Naive thymus-derived CD8-positive, alpha-beta T cell (primary cell): ENCODE results near the gene TM9SF3. TPM values are rescaled to one million over a fixed set of nuclear protein-coding genes. Genes with fewer than 3 reads are reported as not detected.
"Not testable (repeated sequence)": the region's sequence is repeated elsewhere in the genome, so short reads cannot be mapped to it uniquely, and the experiment has no call there.

Experiments used
- ATAC-seq, 2 donors: fragments of 150-1000 bp; cut with Tn5 transposase in 1 of 2; sonication (Bioruptor Pico), chemical (Tn5 transposase) in 1 of 2; 1 replicate in 1 of 2; 2 replicates in 1 of 2; pipeline ENCODE4 v1.10.0; 2021; ENCODE audit warnings: mild to moderate bottlenecking in 2 of 2, moderate library complexity in 2 of 2
- POLR2A ChIA-PET: fragments of 350-600 bp; sonication (Branson Sonifier 250); formaldehyde crosslinking; loops from one replicate; lab custom pipeline; 2021; ENCODE audit warnings: antibody characterized with exemption; lab: Charles Lee
- DNase-seq, 10 donors: peaks; one replicate each; pipeline versions ENCODE4 v3.0.0 to v3.0.0-alpha.2; 2020 to 2022
- H3K27ac Mint-ChIP-seq, 10 donors: one replicate each; pipeline ENCODE4 v1.8.0; 2020 to 2022; ENCODE audit warnings: mild to moderate bottlenecking in 10 of 10, mixed read lengths in 10 of 10, moderate library complexity in 4 of 10, inconsistent platforms in 1 of 10
- H3K27me3 Mint-ChIP-seq, 5 donors: one replicate each; pipeline ENCODE4 v1.8.0; 2021 to 2022; ENCODE audit warnings: mixed read lengths in 5 of 5
- H3K36me3 Mint-ChIP-seq, 3 donors: one replicate each; pipeline ENCODE4 v1.8.0; 2020 to 2022; ENCODE audit warnings: mixed read lengths in 3 of 3, mild to moderate bottlenecking in 2 of 3, inconsistent platforms in 1 of 3
- H3K4me1 Mint-ChIP-seq, 4 donors: one replicate each; pipeline ENCODE4 v1.8.0; 2021 to 2022; ENCODE audit warnings: mixed read lengths in 4 of 4
- H3K4me3 Mint-ChIP-seq, 10 donors: one replicate each; pipeline ENCODE4 v1.8.0; 2020 to 2022; ENCODE audit warnings: mild to moderate bottlenecking in 10 of 10, mixed read lengths in 10 of 10, moderate library complexity in 6 of 10, inconsistent platforms in 1 of 10
- H3K9me3 Mint-ChIP-seq, 9 donors: one replicate each; pipeline ENCODE4 v1.8.0; 2020 to 2022; ENCODE audit warnings: mixed read lengths in 9 of 9, mild to moderate bottlenecking in 3 of 9, inconsistent platforms in 1 of 9, moderate library complexity in 1 of 9
- polyA plus RNA-seq, 3 donors: library from polyadenylated mRNA; unstranded; fragments of 300-500 nt; fragmentation: Illumina TruSeq; gene quantifications; one replicate each; pipeline ENCODE4 v1.2.3, GENCODE V29; 2021
- total RNA-seq, 8 experiments: library from RNA in 2 of 8; stranded (reverse) in 2 of 8; gene quantifications; one replicate each; pipeline ENCODE4 v1.2.3 and lab custom pipeline; 2021 to 2026

Gene TM9SF3
- total and polyA plus RNA-seq, 5 experiments from 2014 or later: 61.8 to 81.3 (median 71.2) TPM

- POLR2A ChIA-PET: interaction anchor here (0.6 kb wide), 1 partner anchor 10 kb away, joined by 3 read pairs; no protein-coding TSS in a partner anchor
- Mint-ChIP-seq H3K9me3 (peaks cover 0 to 9% (median 0%) of the 10 kb centered on the region in 9 donors), H3K4me1 (peaks cover 33 to 83% (median 77%) of the 10 kb centered on the region in 4 donors), H3K36me3 (peaks cover 16 to 52% (median 41%) of the 10 kb centered on the region in 3 donors), H3K4me3 (peak overlapping the region in 5 of 10 donors; percentile 1 to 49 (median 42)), H3K27me3 (no peaks in the 10 kb centered on the region), H3K27ac (peak overlapping the region in 4 of 10 donors; percentile 16 to 45 (median 19))
- DNase-seq: no peak
- ATAC-seq: no peak
Observed at GRCh38 chr10:96577069-96577468, 9.7 kb downstream of the TM9SF3 start.

GRCh38 chr10:96576277-96576980, 10.4 kb downstream of the TM9SF3 start:
- POLR2A ChIA-PET: no interaction called here
- ATAC-seq: no peak
- Mint-ChIP-seq H3K27ac (peak overlapping the region in 5 of 10 donors; percentile 16 to 62 (median 45)), H3K9me3 (peaks cover 0 to 9% (median 0%) of the 10 kb centered on the region in 9 donors), H3K4me3 (peak overlapping the region in 6 of 10 donors; percentile 1 to 49 (median 39)), H3K4me1 (peaks cover 33 to 83% (median 77%) of the 10 kb centered on the region in 4 donors), H3K36me3 (peaks cover 19 to 59% (median 43%) of the 10 kb centered on the region in 3 donors), H3K27me3 (no peaks in the 10 kb centered on the region)
- no peak for DNase-seq

GRCh38 chr10:96574564-96574963, 12.2 kb downstream of the TM9SF3 start:
- H3K9me3 Mint-ChIP-seq, POLR2A ChIA-PET, H3K27ac Mint-ChIP-seq, ATAC-seq, H3K27me3 Mint-ChIP-seq, DNase-seq: not testable (repeated sequence)
- Mint-ChIP-seq H3K4me1 (peaks cover 31 to 78% (median 74%) of the 10 kb centered on the region in 4 donors), H3K36me3 (peaks cover 17 to 66% (median 40%) of the 10 kb centered on the region in 3 donors), H3K4me3 (peak overlapping the region in 1 of 10 donors; percentile 20)

DNA sequence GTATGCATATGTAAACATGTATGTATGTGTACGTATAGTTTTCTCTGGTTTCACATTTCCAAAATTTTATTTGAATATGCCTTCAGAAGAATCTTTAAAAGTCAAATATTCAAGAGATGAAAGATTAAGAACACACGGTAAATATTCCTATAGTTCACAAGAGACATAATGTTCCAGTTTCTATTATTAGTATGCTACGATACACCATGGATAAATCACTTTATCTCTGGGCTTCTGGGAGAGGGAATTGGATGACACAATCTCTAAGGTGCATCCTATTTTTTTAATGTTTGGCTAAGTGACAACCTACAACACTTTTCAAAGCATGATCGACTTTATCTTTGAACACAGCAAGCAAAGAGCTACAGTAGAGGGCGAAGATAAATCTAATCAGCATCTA, 13.8 kb downstream of the TM9SF3 start:
- Mint-ChIP-seq H3K9me3 (no peaks in the 10 kb centered on the region), H3K27me3 (no peaks in the 10 kb centered on the region), H3K4me1 (peaks cover 32 to 78% (median 74%) of the 10 kb centered on the region in 4 donors), H3K4me3 (no peak overlapping the region), H3K27ac (no peak overlapping the region), H3K36me3 (peaks cover 17 to 76% (median 39%) of the 10 kb centered on the region in 3 donors)
- ATAC-seq: no peak
- POLR2A ChIA-PET: no interaction called here
- DNase-seq: no peak

DNA sequence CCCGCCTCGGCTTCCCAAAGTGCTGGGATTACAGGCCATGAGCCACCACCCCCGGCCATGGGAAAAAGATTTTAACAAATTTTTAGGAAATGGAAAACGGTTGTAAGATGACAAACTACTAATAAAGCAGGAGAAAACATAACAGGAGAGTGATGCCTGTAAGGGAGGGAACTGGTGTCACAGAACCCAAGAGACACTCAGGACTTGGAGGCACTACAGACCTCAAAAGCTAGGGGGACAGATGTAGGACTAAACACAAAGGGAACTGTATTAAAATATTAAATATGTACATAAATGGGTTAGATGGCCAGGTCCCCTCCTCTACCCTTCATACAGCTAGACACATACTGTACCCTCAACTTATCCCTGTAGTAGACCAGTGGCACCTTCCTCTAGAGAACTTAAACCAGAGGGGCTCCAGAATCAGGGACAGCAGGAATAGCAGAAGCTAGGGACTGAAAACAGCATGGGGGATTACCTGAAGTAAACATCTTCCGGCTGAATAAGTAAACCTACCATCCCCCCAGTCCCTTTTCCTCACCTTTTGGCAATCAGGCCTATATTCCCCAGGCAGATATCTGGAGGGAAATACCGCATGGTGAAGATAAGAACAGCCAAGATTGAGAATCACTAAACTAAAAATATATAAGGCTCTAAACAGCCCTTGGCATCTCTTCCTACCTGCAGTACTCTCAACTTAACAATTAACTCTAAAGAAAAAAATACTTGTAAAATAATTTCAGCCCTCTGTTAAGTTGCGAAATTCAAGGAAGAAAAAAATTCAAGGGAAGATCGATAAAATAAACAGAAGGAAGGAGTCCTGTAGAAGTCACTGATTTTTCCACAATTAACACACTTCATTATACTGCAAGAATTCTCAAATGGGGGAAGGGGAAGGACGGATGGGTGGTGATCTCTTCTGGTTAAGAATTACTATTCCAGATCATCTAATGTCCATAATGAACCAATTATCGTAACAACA, 15.5 kb downstream of the TM9SF3 start:
- Mint-ChIP-seq H3K36me3 (peaks cover 17 to 86% (median 37%) of the 10 kb centered on the region in 3 donors), H3K9me3 (no peaks in the 10 kb centered on the region), H3K27me3 (no peaks in the 10 kb centered on the region), H3K27ac (peak overlapping the region in 2 of 10 donors; percentile 9 to 23), H3K4me3 (no peak overlapping the region), H3K4me1 (peaks cover 39 to 77% (median 74%) of the 10 kb centered on the region in 4 donors)
- POLR2A ChIA-PET: no interaction called here
- no peak for DNase-seq
- peak in 1 of 2 donors; percentile 16 for ATAC-seq

- no peak for DNase-seq
- no peak overlapping the region for H3K4me3 Mint-ChIP-seq
- no peak overlapping the region for H3K27ac Mint-ChIP-seq
- no peak for ATAC-seq
- H3K9me3 Mint-ChIP-seq: no peaks in the 10 kb centered on the region
- peaks cover 39 to 83% (median 74%) of the 10 kb centered on the region in 4 donors for H3K4me1 Mint-ChIP-seq
- H3K36me3 Mint-ChIP-seq: peaks cover 17 to 87% (median 34%) of the 10 kb centered on the region in 3 donors
- no peaks in the 10 kb centered on the region for H3K27me3 Mint-ChIP-seq
- POLR2A ChIA-PET: no interaction called here
Observed at GRCh38 chr10:96570511-96570910, 16.3 kb downstream of the TM9SF3 start.

- no peak overlapping the region for H3K4me3 Mint-ChIP-seq
- H3K27ac Mint-ChIP-seq: peak overlapping the region in 1 of 10 donors; percentile 37
- peaks cover 31 to 68% (median 60%) of the 10 kb centered on the region in 4 donors for H3K4me1 Mint-ChIP-seq
- DNase-seq (no peak), ATAC-seq (no peak)
- H3K36me3 Mint-ChIP-seq: peaks cover 9 to 85% (median 20%) of the 10 kb centered on the region in 3 donors
- H3K9me3 Mint-ChIP-seq: no peaks in the 10 kb centered on the region
- H3K27me3 Mint-ChIP-seq: no peaks in the 10 kb centered on the region
- POLR2A ChIA-PET: no interaction called here
Observed at GRCh38 chr10:96568402-96568801, 18.4 kb downstream of the TM9SF3 start.

DNA sequence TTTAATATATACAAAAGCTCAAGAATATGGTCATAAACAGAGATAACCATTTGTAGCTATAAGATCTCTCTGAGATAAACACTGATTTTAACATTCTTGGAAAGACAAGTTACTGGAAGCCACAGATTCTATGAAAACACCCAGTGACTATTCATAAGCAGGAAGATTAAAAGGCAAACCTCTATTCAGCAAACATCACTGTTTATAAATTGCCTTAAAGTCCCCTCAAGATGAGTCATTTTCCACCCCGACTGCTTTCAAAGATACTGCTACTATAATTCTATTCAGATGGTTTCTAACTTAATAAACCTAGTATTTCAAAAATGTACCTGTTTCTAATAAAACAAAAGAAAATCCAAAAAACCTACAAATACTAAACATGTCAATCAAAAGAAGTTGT, 21.0 kb downstream of the TM9SF3 start:
- Mint-ChIP-seq H3K27ac (peak overlapping the region in 1 of 10 donors; percentile 75), H3K36me3 (peaks cover under 1 to 82% (median 16%) of the 10 kb centered on the region in 3 donors), H3K9me3 (no peaks in the 10 kb centered on the region), H3K4me3 (no peak overlapping the region), H3K4me1 (peaks cover 24 to 47% (median 42%) of the 10 kb centered on the region in 4 donors), H3K27me3 (no peaks in the 10 kb centered on the region)
- ATAC-seq (no peak), DNase-seq (no peak)
- POLR2A ChIA-PET: no interaction called here

DNA sequence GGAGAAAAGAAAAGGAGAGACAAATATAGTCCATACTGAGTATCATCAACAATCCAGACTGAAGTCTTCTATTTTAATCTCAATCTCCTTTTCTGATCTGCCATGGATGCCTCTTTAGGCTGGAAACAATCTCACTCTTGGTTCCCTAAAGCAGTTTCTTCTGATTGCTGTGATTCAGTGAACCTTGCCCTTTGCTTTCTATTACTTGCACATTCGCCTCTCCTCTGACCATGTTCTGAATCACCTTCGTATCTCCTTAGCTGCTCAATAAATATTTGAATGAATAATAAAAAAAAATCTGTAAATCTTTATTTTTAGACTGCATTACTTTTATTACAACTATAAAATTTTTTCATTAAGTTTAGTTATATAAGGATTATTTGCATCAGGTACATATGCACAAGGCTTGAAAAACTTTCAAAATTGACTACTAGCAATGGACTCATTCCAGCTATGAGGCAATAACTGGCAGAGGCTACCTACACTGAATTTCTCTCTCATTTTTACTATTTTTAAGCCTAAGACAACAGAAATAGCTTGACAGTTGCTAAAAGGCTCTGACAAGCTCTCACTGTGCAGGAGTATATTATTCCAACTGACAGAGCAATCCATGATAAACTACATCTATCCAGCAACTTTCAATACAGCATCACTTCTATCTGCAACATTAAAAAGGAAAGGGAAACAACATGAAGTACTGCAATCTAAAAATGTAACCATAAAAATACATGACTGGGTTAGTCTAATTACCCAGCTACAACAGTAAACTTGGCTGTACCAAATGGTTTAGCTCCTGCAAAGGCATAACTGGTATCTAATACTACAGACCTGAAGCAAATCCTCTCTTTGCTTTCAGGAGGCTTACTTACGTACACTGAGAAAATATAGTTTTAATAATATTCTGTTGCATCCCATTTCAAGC, 25.6 kb downstream of the TM9SF3 start:
- Mint-ChIP-seq H3K36me3 (peaks cover 10 to 44% (median 32%) of the 10 kb centered on the region in 3 donors), H3K9me3 (no peaks in the 10 kb centered on the region), H3K27ac (peak overlapping the region in 1 of 10 donors; percentile 42), H3K27me3 (no peaks in the 10 kb centered on the region), H3K4me3 (no peak overlapping the region), H3K4me1 (peaks cover 4 to 11% (median 6%) of the 10 kb centered on the region in 4 donors)
- DNase-seq (no peak), ATAC-seq (no peak)
- POLR2A ChIA-PET: no interaction called here

- Mint-ChIP-seq H3K4me1 (peaks cover 0 to 7% (median 3%) of the 10 kb centered on the region in 4 donors), H3K36me3 (peaks cover 10 to 39% (median 31%) of the 10 kb centered on the region in 3 donors), H3K4me3 (no peak overlapping the region), H3K27me3 (no peaks in the 10 kb centered on the region), H3K9me3 (no peaks in the 10 kb centered on the region), H3K27ac (peak overlapping the region in 1 of 10 donors; percentile 42)
- ATAC-seq (no peak), DNase-seq (no peak)
- POLR2A ChIA-PET: no interaction called here
Observed at GRCh38 chr10:96560489-96560888, 26.3 kb downstream of the TM9SF3 start.

DNA sequence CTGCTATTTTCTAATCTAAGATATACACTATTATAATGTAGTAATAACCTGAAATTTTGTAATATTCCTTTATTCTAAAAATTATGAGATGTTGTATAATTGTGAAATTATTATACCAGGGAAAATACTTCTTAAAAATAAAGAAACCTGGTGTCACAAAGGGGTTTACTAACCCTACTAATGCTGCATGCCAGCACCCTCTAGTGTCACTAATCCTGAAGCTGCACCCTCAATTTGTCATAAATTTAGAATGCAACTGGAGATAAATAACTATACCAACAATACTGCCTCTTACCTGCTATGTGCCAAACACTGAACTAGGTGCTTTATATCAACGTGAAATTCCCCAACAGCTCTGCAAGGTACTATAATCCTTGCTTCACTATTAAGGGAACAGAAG, 30.8 kb downstream of the TM9SF3 start:
- POLR2A ChIA-PET: no interaction called here
- H3K9me3 Mint-ChIP-seq: no peaks in the 10 kb centered on the region
- peak in 1 of 2 donors; percentile 54 for ATAC-seq

More for the DNA sequence above, 30.8 kb downstream of the TM9SF3 start:
- Mint-ChIP-seq H3K27ac (no peak overlapping the region), H3K27me3 (no peaks in the 10 kb centered on the region), H3K36me3 (peaks cover 10 to 28% (median 18%) of the 10 kb centered on the region in 3 donors), H3K4me3 (no peak overlapping the region), H3K4me1 (peaks cover 0 to 1% (median 0%) of the 10 kb centered on the region in 4 donors)
- DNase-seq: peak in 1 of 10 donors; percentile 9
